Measurements from ENCODE around the gene SDK1.

SDK1 gene, protein sequence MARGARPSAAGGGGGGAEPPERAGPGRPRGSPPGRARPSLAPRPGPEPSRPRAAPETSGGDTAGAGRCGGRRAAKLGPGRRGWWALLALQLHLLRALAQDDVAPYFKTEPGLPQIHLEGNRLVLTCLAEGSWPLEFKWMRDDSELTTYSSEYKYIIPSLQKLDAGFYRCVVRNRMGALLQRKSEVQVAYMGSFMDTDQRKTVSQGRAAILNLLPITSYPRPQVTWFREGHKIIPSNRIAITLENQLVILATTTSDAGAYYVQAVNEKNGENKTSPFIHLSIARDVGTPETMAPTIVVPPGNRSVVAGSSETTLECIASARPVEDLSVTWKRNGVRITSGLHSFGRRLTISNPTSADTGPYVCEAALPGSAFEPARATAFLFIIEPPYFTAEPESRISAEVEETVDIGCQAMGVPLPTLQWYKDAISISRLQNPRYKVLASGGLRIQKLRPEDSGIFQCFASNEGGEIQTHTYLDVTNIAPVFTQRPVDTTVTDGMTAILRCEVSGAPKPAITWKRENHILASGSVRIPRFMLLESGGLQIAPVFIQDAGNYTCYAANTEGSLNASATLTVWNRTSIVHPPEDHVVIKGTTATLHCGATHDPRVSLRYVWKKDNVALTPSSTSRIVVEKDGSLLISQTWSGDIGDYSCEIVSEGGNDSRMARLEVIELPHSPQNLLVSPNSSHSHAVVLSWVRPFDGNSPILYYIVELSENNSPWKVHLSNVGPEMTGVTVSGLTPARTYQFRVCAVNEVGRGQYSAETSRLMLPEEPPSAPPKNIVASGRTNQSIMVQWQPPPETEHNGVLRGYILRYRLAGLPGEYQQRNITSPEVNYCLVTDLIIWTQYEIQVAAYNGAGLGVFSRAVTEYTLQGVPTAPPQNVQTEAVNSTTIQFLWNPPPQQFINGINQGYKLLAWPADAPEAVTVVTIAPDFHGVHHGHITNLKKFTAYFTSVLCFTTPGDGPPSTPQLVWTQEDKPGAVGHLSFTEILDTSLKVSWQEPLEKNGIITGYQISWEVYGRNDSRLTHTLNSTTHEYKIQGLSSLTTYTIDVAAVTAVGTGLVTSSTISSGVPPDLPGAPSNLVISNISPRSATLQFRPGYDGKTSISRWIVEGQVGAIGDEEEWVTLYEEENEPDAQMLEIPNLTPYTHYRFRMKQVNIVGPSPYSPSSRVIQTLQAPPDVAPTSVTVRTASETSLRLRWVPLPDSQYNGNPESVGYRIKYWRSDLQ (N-terminal part only)

DNA sequence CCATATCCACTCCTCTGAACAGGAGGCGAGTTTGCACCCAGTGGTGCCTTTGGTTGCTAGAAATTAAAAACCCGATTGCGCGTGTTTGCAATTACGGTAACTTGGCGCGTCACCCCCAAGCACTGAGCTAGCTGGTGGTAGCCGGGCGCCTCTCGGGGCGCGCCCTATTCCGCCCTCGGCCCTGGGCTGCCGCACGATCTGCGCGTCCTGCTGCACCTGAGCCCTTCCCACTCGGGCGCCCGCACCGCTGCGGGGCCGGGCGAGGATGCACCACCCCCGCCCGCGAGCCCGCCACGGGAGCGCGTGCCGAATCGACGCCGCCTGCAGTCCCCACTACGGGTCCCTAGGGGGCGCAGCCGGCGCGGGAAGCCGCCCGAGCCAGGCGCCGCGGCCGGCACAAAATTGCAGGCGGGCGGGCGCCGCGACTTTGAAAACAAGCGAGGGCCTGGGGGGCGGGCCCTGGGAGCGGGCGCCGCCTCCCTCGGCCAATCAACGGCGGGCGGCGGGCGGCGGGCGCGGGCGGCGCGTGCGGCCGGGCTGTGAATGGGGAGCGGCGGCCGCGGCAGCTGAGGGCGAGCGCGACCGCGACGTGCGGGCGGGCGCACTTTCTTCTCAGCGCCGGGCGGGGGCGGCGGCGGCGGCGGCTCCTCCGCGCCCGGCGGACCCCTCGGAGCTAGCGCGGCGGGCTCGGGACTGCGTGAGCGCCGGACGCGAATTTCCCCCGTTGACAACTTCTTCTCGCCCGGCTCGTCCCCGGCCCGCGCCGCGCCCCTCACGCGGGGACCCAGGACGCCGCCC is at the start of gene SDK1:
Gene SDK1, plus strand, starts transcription at position 602 of the 798 bp plus-strand sequence. CDS start 335 bp downstream, outside the sequence.
- peak; percentile 84 for DNase-seq

DNA sequence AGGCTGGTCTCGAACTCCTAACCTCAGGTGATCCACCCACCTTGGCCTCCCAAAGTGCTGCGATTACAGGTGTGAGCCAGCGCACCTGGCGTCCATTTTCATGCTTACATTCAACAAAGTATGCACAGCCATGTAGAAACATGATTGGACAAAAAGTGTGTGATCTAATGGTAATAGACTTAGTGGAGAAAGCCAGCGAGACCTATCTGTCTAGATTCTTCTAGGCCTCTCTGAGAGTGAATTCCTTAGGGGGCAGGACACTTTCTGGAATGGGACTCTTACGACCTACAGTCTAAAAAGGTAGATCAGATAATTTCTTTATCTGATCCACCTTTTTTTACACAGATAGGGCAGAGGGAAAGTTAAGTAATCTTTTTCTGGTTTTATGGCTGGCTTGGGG is 46.3 kb upstream of the SDK1 start:
- DNase-seq: no peak

GRCh38 chr7:3259711-3260400 is 41.2 kb upstream of the SDK1 start:
- no peak for DNase-seq

DNA sequence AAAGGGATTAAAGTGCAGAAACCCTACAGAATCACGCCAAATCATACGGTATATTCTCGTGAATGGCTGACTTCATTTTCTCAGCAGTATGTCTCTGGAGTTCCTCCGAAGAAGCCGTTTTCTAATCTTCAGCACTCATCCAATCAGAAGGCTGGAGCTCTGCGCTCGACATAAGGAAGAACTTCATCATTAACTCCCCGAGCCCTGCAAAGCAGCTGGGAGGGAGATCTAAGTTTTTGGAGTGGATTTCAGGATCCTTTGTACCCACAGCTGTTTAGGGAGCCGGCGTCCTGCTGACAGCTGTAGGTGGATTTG is 40.7 kb upstream of the SDK1 start:
- no peak for DNase-seq

DNA sequence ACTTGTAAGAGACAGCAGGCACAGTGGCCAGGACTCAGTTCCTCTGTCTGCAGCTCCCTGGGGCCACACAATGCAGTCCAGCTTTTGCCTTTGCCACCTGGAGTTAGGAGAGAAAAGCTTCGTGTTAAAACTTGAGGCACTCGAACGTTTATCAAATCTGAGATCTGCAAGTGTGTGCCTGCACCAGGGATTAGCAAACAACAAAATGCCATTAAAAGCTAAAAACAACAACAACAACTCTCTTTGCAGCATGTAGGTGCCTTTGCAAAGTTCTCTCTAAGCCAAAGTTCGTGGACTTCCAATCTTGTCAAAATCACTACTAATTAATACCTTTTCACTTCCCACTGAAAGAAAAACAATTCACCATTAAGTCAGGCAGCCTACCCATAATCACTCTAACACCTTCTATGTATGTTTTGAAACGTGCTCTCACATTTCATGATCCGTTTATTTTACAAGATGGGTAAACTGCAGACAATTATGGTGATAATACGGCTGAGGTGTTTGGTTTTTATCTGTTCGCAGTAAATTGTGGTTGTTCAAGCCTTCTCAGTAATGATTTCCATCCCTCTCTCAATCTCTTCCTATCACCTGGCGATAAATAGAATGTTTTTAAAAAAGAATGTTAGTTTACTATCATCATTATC is 36.2 kb upstream of the SDK1 start:
- peak; percentile 69 for DNase-seq

- no peak for DNase-seq
Observed at GRCh38 chr7:3265388-3265787, 35.7 kb upstream of the SDK1 start.

DNA sequence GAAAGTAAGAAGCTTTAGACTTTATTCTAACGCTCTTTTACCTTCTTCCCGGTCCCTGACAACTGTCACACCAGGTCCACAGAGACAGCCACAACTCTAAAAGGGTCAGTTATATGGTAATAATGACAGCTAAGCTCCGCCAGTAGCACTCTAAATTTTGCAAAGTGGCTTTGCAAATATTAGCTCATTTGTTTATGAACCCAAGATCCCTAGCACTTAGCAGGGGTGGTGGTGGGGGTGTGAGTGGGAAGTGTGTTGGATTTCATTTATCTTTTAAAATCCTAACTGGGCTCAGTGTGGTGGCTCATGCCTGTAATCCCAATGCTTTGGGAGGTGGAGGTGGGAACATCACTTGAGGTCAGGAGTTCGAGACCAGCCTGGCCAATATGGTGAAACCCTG is 34.8 kb upstream of the SDK1 start:
- DNase-seq: peak; percentile 7

GRCh38 chr7:3267966-3268690 is 32.9 kb upstream of the SDK1 start:
- peak; percentile 40 for DNase-seq

GRCh38 chr7:3270362-3270761 is 30.7 kb upstream of the SDK1 start:
- no peak for DNase-seq

GRCh38 chr7:3271298-3271697 is 29.8 kb upstream of the SDK1 start:
- DNase-seq: no peak

DNA sequence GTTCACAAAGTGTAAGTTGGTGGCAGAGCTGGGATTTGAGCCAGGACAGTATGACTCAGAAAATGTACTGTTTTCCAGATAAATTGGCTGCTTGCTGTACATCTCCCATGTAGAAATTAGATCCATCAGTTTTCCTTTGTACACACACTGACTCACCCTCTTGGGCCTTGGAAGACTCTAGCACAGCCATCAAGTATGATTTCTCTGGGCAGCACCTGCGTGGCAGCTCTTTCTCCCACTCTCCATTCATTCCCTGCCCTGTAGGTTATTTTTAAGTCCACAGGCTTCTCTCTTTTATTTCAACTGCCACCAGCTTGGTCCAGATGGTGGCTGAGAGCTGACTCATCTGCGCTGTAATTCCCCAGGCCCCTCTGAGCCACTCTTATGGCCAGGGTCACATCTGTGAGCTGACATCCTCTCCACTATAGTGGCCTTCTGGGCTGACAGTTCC is 28.3 kb upstream of the SDK1 start:
- DNase-seq: no peak

- no peak for DNase-seq
Observed at GRCh38 chr7:3274131-3274530, 26.9 kb upstream of the SDK1 start.

DNA sequence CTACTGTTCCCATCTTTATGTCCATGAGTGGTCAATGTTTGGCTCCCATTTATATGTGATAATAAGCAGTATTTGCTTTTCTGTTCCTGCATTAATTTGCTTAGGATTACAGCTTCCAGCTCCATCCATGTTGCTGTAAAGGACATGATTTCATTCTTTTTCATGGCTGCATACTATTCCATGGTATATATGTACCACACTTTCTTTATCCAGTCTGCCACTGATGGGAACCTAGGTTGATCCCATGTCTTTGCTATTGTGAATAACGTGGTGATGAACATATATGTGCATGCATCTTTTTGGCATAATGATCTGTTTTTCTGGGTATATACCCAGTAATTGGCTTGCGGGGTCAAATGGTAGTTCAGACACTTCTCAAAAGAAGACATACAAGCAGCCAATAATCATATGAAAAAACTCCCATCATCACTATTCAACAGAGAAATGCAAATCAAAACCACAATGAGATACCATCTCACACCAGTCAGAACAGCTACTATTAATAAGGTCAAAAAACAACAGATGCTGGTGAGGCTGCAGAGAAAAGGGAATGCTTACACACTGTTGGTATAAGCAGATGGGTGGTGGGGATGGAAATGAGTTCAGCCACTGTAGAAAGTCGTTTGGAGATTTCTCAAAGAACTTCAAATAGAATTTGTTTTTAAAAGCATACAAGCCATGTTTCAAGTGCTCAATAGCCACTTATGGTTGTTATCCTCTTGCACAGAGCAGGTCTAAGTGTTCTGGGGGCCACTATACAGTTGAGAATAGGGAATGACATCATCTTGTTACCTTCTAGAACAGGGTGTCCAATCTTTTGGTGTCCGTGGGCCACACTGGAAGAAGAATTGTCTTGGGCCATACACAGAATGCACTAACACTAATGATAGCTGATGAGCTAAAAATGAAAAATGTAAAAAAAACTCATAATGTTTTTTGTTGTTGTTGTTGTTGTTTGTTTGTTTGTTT is 23.2 kb upstream of the SDK1 start:
- DNase-seq: no peak

GRCh38 chr7:3279147-3279818 is 21.8 kb upstream of the SDK1 start:
- DNase-seq: no peak

DNA sequence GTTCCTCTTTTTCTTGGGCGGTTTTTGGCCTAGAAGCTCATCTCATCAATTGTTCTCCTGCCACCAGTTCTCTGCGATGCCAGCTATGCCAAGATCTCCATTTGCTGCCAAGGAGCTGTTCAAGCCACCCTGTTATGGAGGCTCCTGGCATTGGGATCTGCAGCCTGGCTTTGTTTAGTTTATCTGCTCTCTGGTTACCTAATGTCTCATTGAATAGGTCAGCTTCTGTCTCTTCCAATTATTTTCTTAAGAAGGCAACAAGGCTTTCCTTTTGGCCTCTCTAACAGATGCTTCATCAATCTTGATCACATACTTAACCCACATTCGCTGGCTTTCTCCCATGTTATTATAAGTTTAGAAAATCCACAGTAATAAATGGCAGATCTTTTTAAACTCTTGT is 20.6 kb upstream of the SDK1 start:
- DNase-seq: no peak

GRCh38 chr7:3280946-3281656 is 20.0 kb upstream of the SDK1 start:
- no peak for DNase-seq

DNA sequence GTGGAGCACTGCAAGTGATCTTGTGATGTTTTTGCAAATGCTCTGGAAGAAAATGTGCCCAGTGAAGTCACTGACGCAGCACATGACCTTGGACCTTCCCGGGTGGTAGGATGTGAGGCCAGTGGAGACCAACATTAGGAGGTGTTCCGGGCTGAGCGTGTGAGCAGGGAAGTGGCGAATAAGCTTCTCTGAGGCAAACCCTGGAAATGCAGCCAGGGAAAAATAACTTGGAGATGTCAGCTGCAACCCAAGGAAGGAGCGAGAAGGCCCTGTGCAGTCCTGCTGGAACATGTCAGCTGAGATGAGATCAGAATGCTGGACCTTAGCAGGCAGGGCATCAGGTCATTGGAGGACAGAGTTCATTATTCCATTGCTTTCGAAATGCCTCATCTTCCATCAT is 18.6 kb upstream of the SDK1 start:
- no peak for DNase-seq

DNA sequence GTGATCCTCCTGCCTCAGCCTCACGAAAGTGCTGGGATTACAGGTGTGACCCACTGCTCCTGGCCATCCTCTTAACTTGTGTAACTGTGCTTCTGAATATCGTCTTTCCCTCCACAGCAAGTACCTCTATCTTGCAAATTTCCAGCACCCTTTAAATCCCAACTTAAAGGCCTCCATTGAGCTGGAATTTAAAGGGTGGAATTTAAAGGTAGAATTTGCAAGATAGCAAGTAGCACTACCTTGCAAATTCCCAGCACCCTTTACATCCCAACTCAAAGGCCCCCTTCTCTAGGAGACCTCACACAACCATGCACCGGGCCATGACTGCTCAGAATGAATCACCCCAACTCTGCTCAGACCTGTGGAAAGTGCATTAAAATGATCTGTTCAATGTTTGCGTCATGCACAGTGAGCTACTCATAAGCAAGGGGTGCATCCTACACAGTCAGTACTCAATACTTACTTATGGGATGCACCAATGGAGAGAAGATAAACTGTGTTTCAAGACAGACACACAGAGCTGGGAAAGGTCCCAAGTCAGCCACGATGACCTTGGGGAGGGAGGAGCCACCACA is 17.8 kb upstream of the SDK1 start:
- no peak for DNase-seq

Data from NCI-H1417 treated with DMSO at 0.1 percent for 48 hours (cell line).